ENCODE results near the gene TGM5. TPM values are rescaled to one million over a fixed set of nuclear protein-coding genes. Genes with fewer than 3 reads are reported as not detected.

Gene TGM5
- total RNA-seq, 2 donors from 2014 or later, result not detected

GRCh38 chr15:43302205-43302817, 35.6 kb upstream of the TGM5 start, which contains the start of gene TGM7:
TGM7 (minus strand) TSS chr15:43302255.
- Mint-ChIP-seq H3K27me3 (ENCODE audit: insufficient read depth) (peaks cover 3% of the 10 kb centered on the region), H3K27ac (no peak within 1 kb of the TSS), H3K4me3 (no peak within 1 kb of the TSS), H3K36me3 (ENCODE audit: low read depth) (no peaks in the 10 kb centered on the region), H3K4me1 (no peaks in the 10 kb centered on the region), H3K9me3 (no peaks in the 10 kb centered on the region)
- Histone ChIP-seq H3K36me3 (ENCODE audit: control insufficient read depth, insufficient read depth, low read length) (no peaks in the 10 kb centered on the region), H3K9me3 (ENCODE audit: control insufficient read depth, low read length) (no peaks in the 10 kb centered on the region), H3K9ac (ENCODE audit: extremely low read depth, low read length, poor library complexity, severe bottlenecking) (no peak within 1 kb of the TSS), H3K27me3 (ENCODE audit: control insufficient read depth, insufficient read depth, low read length, poor library complexity, severe bottlenecking) (no peaks in the 10 kb centered on the region), H3K4me3 (ENCODE audit: low read length) (no peak within 1 kb of the TSS), H3K27ac (ENCODE audit: low read depth, low read length) (no peak within 1 kb of the TSS), H3K4me1 (ENCODE audit: control insufficient read depth, insufficient read depth, low read length) (no peaks in the 10 kb centered on the region)
- WGBS, 2 experiments (ENCODE audit: insufficient coverage in 1 of 2, insufficient read length in 1 of 2), result 89 to 95% methylated on average over 8 to 11 of the region's 11 CpGs
- TF ChIP-seq CTCF (conservative IDR thresholded peaks at IDR 0.05), result no peak
- DNase-seq, result no peak

- H3K27ac Mint-ChIP-seq, result no peak overlapping the region
- DNase-seq, result no peak
- no peaks in the 10 kb centered on the region for H3K36me3 Mint-ChIP-seq (ENCODE audit: low read depth)
- peaks cover 3% of the 10 kb centered on the region for H3K27me3 Mint-ChIP-seq (ENCODE audit: insufficient read depth)
- no peak overlapping the region for H3K4me3 Mint-ChIP-seq
- H3K9me3 ChIP-seq (ENCODE audit: control insufficient read depth, low read length), result no peaks in the 10 kb centered on the region
- TF ChIP-seq CTCF (conservative IDR thresholded peaks at IDR 0.05), result no peak
- no peaks in the 10 kb centered on the region for H3K36me3 ChIP-seq (ENCODE audit: control insufficient read depth, insufficient read depth, low read length)
- H3K9ac ChIP-seq (ENCODE audit: extremely low read depth, low read length, poor library complexity, severe bottlenecking), result no peak overlapping the region
- H3K27ac ChIP-seq (ENCODE audit: low read depth, low read length), result no peak overlapping the region
- H3K9me3 Mint-ChIP-seq, result no peaks in the 10 kb centered on the region
- no peaks in the 10 kb centered on the region for H3K27me3 ChIP-seq (ENCODE audit: control insufficient read depth, insufficient read depth, low read length, poor library complexity, severe bottlenecking)
- H3K4me1 ChIP-seq (ENCODE audit: control insufficient read depth, insufficient read depth, low read length), result no peaks in the 10 kb centered on the region
- no peak overlapping the region for H3K4me3 ChIP-seq (ENCODE audit: low read length)
- no peaks in the 10 kb centered on the region for H3K4me1 Mint-ChIP-seq
Observed at GRCh38 chr15:43299884-43300283, 33.2 kb upstream of the TGM5 start.

GRCh38 chr15:43299411-43299810, 32.7 kb upstream of the TGM5 start:
- Mint-ChIP-seq H3K9me3 (no peaks in the 10 kb centered on the region), H3K27ac (no peak overlapping the region), H3K4me1 (no peaks in the 10 kb centered on the region), H3K36me3 (ENCODE audit: low read depth) (no peaks in the 10 kb centered on the region), H3K4me3 (no peak overlapping the region), H3K27me3 (ENCODE audit: insufficient read depth) (peaks cover 6% of the 10 kb centered on the region)
- no peak for TF ChIP-seq CTCF (conservative IDR thresholded peaks at IDR 0.05)
- WGBS, 2 experiments (ENCODE audit: insufficient coverage in 1 of 2, insufficient read length in 1 of 2), result 85 to 86% methylated on average over 2 of the region's 3 CpGs
- Histone ChIP-seq H3K27me3 (ENCODE audit: control insufficient read depth, insufficient read depth, low read length, poor library complexity, severe bottlenecking) (no peaks in the 10 kb centered on the region), H3K4me1 (ENCODE audit: control insufficient read depth, insufficient read depth, low read length) (no peaks in the 10 kb centered on the region), H3K4me3 (ENCODE audit: low read length) (no peak overlapping the region), H3K9ac (ENCODE audit: extremely low read depth, low read length, poor library complexity, severe bottlenecking) (no peak overlapping the region), H3K9me3 (ENCODE audit: control insufficient read depth, low read length) (no peaks in the 10 kb centered on the region), H3K36me3 (ENCODE audit: control insufficient read depth, insufficient read depth, low read length) (no peaks in the 10 kb centered on the region), H3K27ac (ENCODE audit: low read depth, low read length) (no peak overlapping the region)
- DNase-seq, result no peak

Data from endodermal cell (in vitro differentiated cells).